ENCODE data around the gene HSF4. TPM values are rescaled to one million over a fixed set of nuclear protein-coding genes. Genes with fewer than 3 reads are reported as not detected.

Gene HSF4
- total RNA-seq, 4 donors from 2014 or later: 11.3 to 51.9 (median 42.3) TPM; not detected in 1

DNA sequence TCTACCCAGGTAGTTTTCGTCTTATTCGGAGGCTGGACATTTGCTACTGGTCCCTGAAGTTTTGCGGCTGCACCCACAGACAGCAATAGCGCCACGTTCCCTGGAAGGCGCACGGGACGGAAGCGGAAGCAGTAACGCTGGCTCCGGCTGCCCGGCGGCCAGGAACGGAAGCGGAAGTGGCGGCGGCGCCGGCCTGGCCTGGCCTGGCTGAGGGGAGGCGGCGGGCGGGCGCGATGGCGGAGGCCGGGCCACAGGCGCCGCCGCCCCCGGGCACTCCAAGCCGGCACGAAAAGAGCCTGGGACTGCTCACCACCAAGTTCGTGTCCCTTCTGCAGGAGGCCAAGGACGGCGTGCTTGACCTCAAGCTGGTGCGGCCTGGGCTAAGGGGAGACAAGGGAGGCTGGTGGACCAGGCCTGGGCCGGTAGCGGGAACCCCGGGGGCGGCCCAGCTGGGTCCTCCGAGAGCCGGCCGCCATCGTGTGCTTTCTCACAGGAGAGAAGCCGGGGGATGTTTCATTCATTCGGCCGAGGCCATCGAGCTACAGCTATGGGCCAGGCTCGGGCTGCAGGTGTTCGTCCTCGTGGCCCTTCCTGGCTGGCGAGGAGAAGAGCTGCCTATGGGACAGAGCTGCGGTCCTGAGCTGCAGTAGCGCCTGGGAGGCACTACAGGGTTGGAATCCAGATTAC is 27.6 kb downstream of the HSF4 start, which contains the start of gene E2F4:
TSS of gene E2F4 (plus strand) at position 161 of the 687 bp plus-strand sequence. CDS start at position 234, 73 bp downstream.
- DNase-seq: peak; percentile 85 to 88
- intact Hi-C loops (cut with DNase I; ENCODE audit: low total_unique reads): no loop called here
- peaks cover 9 to 11% of the 10 kb centered on the region in 2 donors for H3K4me1 ChIP-seq
- H3K36me3 ChIP-seq: no peaks in the 10 kb centered on the region
- no peaks in the 10 kb centered on the region for H3K9me3 ChIP-seq
- H3K4me3 ChIP-seq: peak within 1 kb of the TSS; percentile 89 to 90
- peak within 1 kb of the TSS; percentile 67 to 71 for H3K27ac ChIP-seq
- H3K27me3 ChIP-seq: no peaks in the 10 kb centered on the region
- TF ChIP-seq POLR2A (IDR thresholded peaks at IDR 0.05): peak; percentile 29 to 73
- peak in 2 of 4 experiments; percentile 26 to 39 for TF ChIP-seq CTCF (IDR thresholded peaks at IDR 0.05)

- Histone ChIP-seq H3K9me3 (no peaks in the 10 kb centered on the region), H3K4me1 (peaks cover 9 to 11% of the 10 kb centered on the region in 2 donors), H3K27ac (peak overlapping the region; percentile 67 to 71), H3K4me3 (peak overlapping the region; percentile 89 to 90), H3K27me3 (no peaks in the 10 kb centered on the region), H3K36me3 (no peaks in the 10 kb centered on the region)
- TF ChIP-seq POLR2A (IDR thresholded peaks at IDR 0.05) (no peak), CTCF (IDR thresholded peaks at IDR 0.05) (no peak)
- intact Hi-C loops (cut with DNase I; ENCODE audit: low total_unique reads): no loop called here
- DNase-seq: no peak
Measured at GRCh38 chr16:67192781-67193361, 28.3 kb downstream of the HSF4 start.

DNA sequence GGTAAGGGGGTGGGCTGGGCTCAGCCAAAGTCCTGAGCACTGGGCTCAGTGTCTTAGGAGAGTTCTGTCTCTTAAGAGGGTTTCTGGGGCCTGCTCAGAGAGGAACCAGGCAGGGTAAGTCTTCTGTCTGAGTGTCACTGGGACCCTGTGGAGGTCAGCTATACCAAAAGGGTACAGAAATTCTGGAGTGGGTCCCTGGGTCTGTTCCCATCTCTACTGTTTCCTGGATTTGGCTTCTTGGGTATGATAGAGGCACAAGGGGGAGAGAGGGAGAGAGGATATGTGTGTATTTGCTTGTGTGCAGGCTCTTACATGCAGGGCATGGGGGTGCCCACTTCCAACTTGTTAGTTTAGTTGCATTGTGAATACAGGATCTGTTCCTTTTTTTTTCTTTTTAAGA is 29.0 kb downstream of the HSF4 start:
- no peaks in the 10 kb centered on the region for H3K36me3 ChIP-seq
- TF ChIP-seq POLR2A (IDR thresholded peaks at IDR 0.05) (no peak), CTCF (IDR thresholded peaks at IDR 0.05) (no peak)
- no peak for DNase-seq
- no peaks in the 10 kb centered on the region for H3K27me3 ChIP-seq
- H3K9me3 ChIP-seq: no peaks in the 10 kb centered on the region
- peaks cover 9 to 11% of the 10 kb centered on the region in 2 donors for H3K4me1 ChIP-seq
- no peak overlapping the region for H3K27ac ChIP-seq
- intact Hi-C loops (cut with DNase I; ENCODE audit: low total_unique reads): no loop called here
- no peak overlapping the region for H3K4me3 ChIP-seq

GRCh38 chr16:67194260-67194659 is 29.7 kb downstream of the HSF4 start:
- intact Hi-C loops (cut with DNase I; ENCODE audit: low total_unique reads): no loop called here
- H3K36me3 ChIP-seq: no peaks in the 10 kb centered on the region

More at GRCh38 chr16:67194260-67194659, 29.7 kb downstream of the HSF4 start:
- no peaks in the 10 kb centered on the region for H3K27me3 ChIP-seq
- no peak overlapping the region for H3K27ac ChIP-seq
- H3K4me3 ChIP-seq: no peak overlapping the region
- H3K9me3 ChIP-seq: no peaks in the 10 kb centered on the region
- DNase-seq: no peak
- TF ChIP-seq POLR2A (IDR thresholded peaks at IDR 0.05) (no peak), CTCF (IDR thresholded peaks at IDR 0.05) (no peak)
- H3K4me1 ChIP-seq: peaks cover 9 to 11% of the 10 kb centered on the region in 2 donors
